ENCODE measurements around the gene GIMD1.

Gene GIMD1

GRCh38 chr4:106312997-106313522 is 55.5 kb downstream of the GIMD1 start:
- no peak for DNase-seq

GRCh38 chr4:106312377-106312776 is 56.2 kb downstream of the GIMD1 start:
- no peak for DNase-seq
